ENCODE data around the gene EHD4.

Gene EHD4

GRCh38 chr15:42012928-42013482 is 40.6 kb upstream of the EHD4 start:
- Histone ChIP-seq H2AFZ (ENCODE audit: low read length) (no peak overlapping the region), H3K4me2 (ENCODE audit: low read length) (no peak overlapping the region), H3K9me3 (ENCODE audit: low read length) (no peaks in the 10 kb centered on the region), H3K9ac (ENCODE audit: low read length) (no peak overlapping the region), H3K4me1 (ENCODE audit: insufficient read depth, low read length, severe bottlenecking) (no peaks in the 10 kb centered on the region), H4K20me1 (ENCODE audit: insufficient read depth, low read length) (no peaks in the 10 kb centered on the region), H3K79me2 (ENCODE audit: insufficient read depth, low read length) (no peaks in the 10 kb centered on the region), H3K27ac (ENCODE audit: low read depth, low read length, poor library complexity, severe bottlenecking) (no peak overlapping the region), H3F3A (ENCODE audit: insufficient read depth, low read length) (no peaks in the 10 kb centered on the region), H3K9me2 (ENCODE audit: low read depth, low read length) (no peaks in the 10 kb centered on the region), H3K36me3 (ENCODE audit: insufficient read depth, low read length) (no peaks in the 10 kb centered on the region), H3K27me3 (ENCODE audit: insufficient read depth, low read length) (no peaks in the 10 kb centered on the region; the same call in 1 of the 2 replicates), H3K4me3 (ENCODE audit: low read depth, low read length, poor library complexity, severe bottlenecking) (no peak overlapping the region)
- TF ChIP-seq CTCF (IDR thresholded peaks at IDR 0.05; ENCODE audit: low read length) (no peak), EZH2 (IDR thresholded peaks at IDR 0.05; ENCODE audit: borderline replicate concordance, low read length) (no peak)

- no peaks in the 10 kb centered on the region for H3K9me3 ChIP-seq (ENCODE audit: low read length)
- no peak overlapping the region for H2AFZ ChIP-seq (ENCODE audit: low read length)
- no peak overlapping the region for H3K4me3 ChIP-seq (ENCODE audit: low read depth, low read length, poor library complexity, severe bottlenecking)
- no peaks in the 10 kb centered on the region for H3K9me2 ChIP-seq (ENCODE audit: low read depth, low read length)
- H3K36me3 ChIP-seq (ENCODE audit: insufficient read depth, low read length) = no peaks in the 10 kb centered on the region
- no peaks in the 10 kb centered on the region for H4K20me1 ChIP-seq (ENCODE audit: insufficient read depth, low read length)
- H3F3A ChIP-seq (ENCODE audit: insufficient read depth, low read length) = no peaks in the 10 kb centered on the region
- no peak overlapping the region for H3K4me2 ChIP-seq (ENCODE audit: low read length)
- H3K4me1 ChIP-seq (ENCODE audit: insufficient read depth, low read length, severe bottlenecking) = no peaks in the 10 kb centered on the region
- no peaks in the 10 kb centered on the region for H3K79me2 ChIP-seq (ENCODE audit: insufficient read depth, low read length)
- no peaks in the 10 kb centered on the region for H3K27me3 ChIP-seq (ENCODE audit: insufficient read depth, low read length)
- TF ChIP-seq CTCF (IDR thresholded peaks at IDR 0.05; ENCODE audit: low read length) (no peak), EZH2 (IDR thresholded peaks at IDR 0.05; ENCODE audit: borderline replicate concordance, low read length) (no peak)
- H3K27ac ChIP-seq (ENCODE audit: low read depth, low read length, poor library complexity, severe bottlenecking) = no peak overlapping the region
- H3K9ac ChIP-seq (ENCODE audit: low read length) = no peak overlapping the region
Observed at GRCh38 chr15:42012241-42012640, 39.9 kb upstream of the EHD4 start.

GRCh38 chr15:42011074-42011473 is 38.7 kb upstream of the EHD4 start:
- Histone ChIP-seq H3K9me2 (ENCODE audit: low read depth, low read length) (no peaks in the 10 kb centered on the region), H3K27ac (ENCODE audit: low read depth, low read length, poor library complexity, severe bottlenecking) (no peak overlapping the region), H3K27me3 (ENCODE audit: insufficient read depth, low read length) (no peaks in the 10 kb centered on the region), H3K4me2 (ENCODE audit: low read length) (no peak overlapping the region), H3K36me3 (ENCODE audit: insufficient read depth, low read length) (no peaks in the 10 kb centered on the region), H3K9ac (ENCODE audit: low read length) (no peak overlapping the region), H3K79me2 (ENCODE audit: insufficient read depth, low read length) (no peaks in the 10 kb centered on the region), H3F3A (ENCODE audit: insufficient read depth, low read length) (no peaks in the 10 kb centered on the region), H2AFZ (ENCODE audit: low read length) (no peak overlapping the region), H3K4me1 (ENCODE audit: insufficient read depth, low read length, severe bottlenecking) (no peaks in the 10 kb centered on the region), H3K9me3 (ENCODE audit: low read length) (no peaks in the 10 kb centered on the region), H4K20me1 (ENCODE audit: insufficient read depth, low read length) (no peaks in the 10 kb centered on the region), H3K4me3 (ENCODE audit: low read depth, low read length, poor library complexity, severe bottlenecking) (no peak overlapping the region)
- TF ChIP-seq EZH2 (IDR thresholded peaks at IDR 0.05; ENCODE audit: borderline replicate concordance, low read length) (no peak), CTCF (IDR thresholded peaks at IDR 0.05; ENCODE audit: low read length) (no peak)
